CD4-positive, alpha-beta T cell treated with Interleukin-17A for 4 hours (primary cell): ENCODE data around the gene TTC4.
"Not testable (repeated sequence)": the region's sequence is repeated elsewhere in the genome, so short reads cannot be mapped to it uniquely, and the experiment has no call there.

Experiments used
- DNase-seq: peaks from one replicate; pipeline ENCODE4 v3.0.0-alpha.2; 2020; ENCODE audit warnings: mixed read lengths

Gene TTC4

GRCh38 chr1:54751426-54751825 is 35.8 kb downstream of the TTC4 start:
- no peak for DNase-seq

- no peak for DNase-seq
Measured at GRCh38 chr1:54754045-54754444, 38.4 kb downstream of the TTC4 start.

- DNase-seq: no peak
Measured at GRCh38 chr1:54754486-54755285, 39.0 kb downstream of the TTC4 start.

GRCh38 chr1:54757833-54758232 is 42.2 kb downstream of the TTC4 start:
- DNase-seq: no peak

- no peak for DNase-seq
Measured at GRCh38 chr1:54758678-54759348, 43.2 kb downstream of the TTC4 start.

GRCh38 chr1:54763816-54764132 is 48.1 kb downstream of the TTC4 start:
- DNase-seq: peak; percentile 17

- peak; percentile 98 for DNase-seq
Measured at GRCh38 chr1:54764133-54764921, 48.7 kb downstream of the TTC4 start, which contains the start of gene PARS2. PARS2 (minus strand) TSS chr1:54764523; CDS start chr1:54759161, 5,362 bp downstream.

GRCh38 chr1:54764922-54765561 is 49.4 kb downstream of the TTC4 start:
- no peak for DNase-seq

- no peak for DNase-seq
Measured at GRCh38 chr1:54766726-54767125, 51.1 kb downstream of the TTC4 start.

- DNase-seq: no peak
Measured at GRCh38 chr1:54767526-54767925, 51.9 kb downstream of the TTC4 start.

GRCh38 chr1:54768093-54768492 is 52.4 kb downstream of the TTC4 start:
- no peak for DNase-seq

- DNase-seq: no peak
Measured at GRCh38 chr1:54772951-54773350, 57.3 kb downstream of the TTC4 start.

- DNase-seq: no peak
Measured at GRCh38 chr1:54774820-54775498, 59.3 kb downstream of the TTC4 start.

GRCh38 chr1:54775828-54776721 is 60.4 kb downstream of the TTC4 start:
- DNase-seq: not testable (repeated sequence)

GRCh38 chr1:54777011-54777410 is 61.4 kb downstream of the TTC4 start:
- no peak for DNase-seq

- DNase-seq: no peak
Measured at GRCh38 chr1:54777431-54777830, 61.8 kb downstream of the TTC4 start.

- DNase-seq: no peak
Measured at GRCh38 chr1:54781023-54781723, 65.5 kb downstream of the TTC4 start.

GRCh38 chr1:54782156-54782555 is 66.5 kb downstream of the TTC4 start:
- no peak for DNase-seq

- no peak for DNase-seq
Measured at GRCh38 chr1:54782588-54782987, 66.9 kb downstream of the TTC4 start.

- no peak for DNase-seq
Measured at GRCh38 chr1:54784066-54784465, 68.4 kb downstream of the TTC4 start.

GRCh38 chr1:54786778-54787177 is 71.1 kb downstream of the TTC4 start:
- DNase-seq: no peak
